DOHH2 (cell line): ENCODE results near the gene RETREG1.

Source experiments
- H3F3A ChIP-seq: fragments of 200-600 bp; sonication (generic), shearing (Covaris generic); 2 replicates; pipeline ENCODE4 v1.6.0; 2016; ENCODE audit warnings: antibody characterized with exemption, mild to moderate bottlenecking; ENCODE audit not compliant: control insufficient read depth, insufficient read depth
- H3K27ac ChIP-seq: fragments of 200-600 bp; sonication (generic); 2 replicates; pipeline ENCODE4 v1.5.1; 2014; ENCODE audit warnings: low read depth, mild to moderate bottlenecking, low read length, moderate library complexity
- H3K27me3 ChIP-seq: fragments of 200-600 bp; sonication (generic); 2 replicates; pipeline ENCODE4 v1.6.1; 2014; ENCODE audit warnings: mild to moderate bottlenecking, low read length, mixed read lengths; ENCODE audit not compliant: control insufficient read depth
- H3K36me3 ChIP-seq: fragments of 200-600 bp; sonication (generic); 2 replicates; pipeline ENCODE4 v1.6.1; 2014; ENCODE audit warnings: mild to moderate bottlenecking, low read length, moderate library complexity, mixed read lengths; ENCODE audit not compliant: control insufficient read depth
- H3K4me1 ChIP-seq: fragments of 200-600 bp; sonication (generic); 2 replicates; pipeline ENCODE4 v1.6.1; 2014; ENCODE audit warnings: mild to moderate bottlenecking, low read length, mixed read lengths; ENCODE audit not compliant: control insufficient read depth
- H3K4me2 ChIP-seq: fragments of 200-600 bp; sonication (generic); 2 replicates; pipeline ENCODE4 v1.6.0; 2014; ENCODE audit warnings: mild to moderate bottlenecking, low read length, moderate library complexity
- H3K4me3 ChIP-seq: fragments of 200-600 bp; sonication (generic); 2 replicates; pipeline ENCODE4 v1.5.1; 2014; ENCODE audit warnings: mild to moderate bottlenecking, low read length, mixed read lengths
- H3K79me2 ChIP-seq: fragments of 200-600 bp; sonication (generic); 2 replicates; pipeline ENCODE4 v1.6.1; 2014; ENCODE audit warnings: mild to moderate bottlenecking, low read length, mixed read lengths; ENCODE audit not compliant: control insufficient read depth
- H3K9me2 ChIP-seq: fragments of 200-600 bp; sonication (generic); replicated peaks from 2 replicates; pipeline ENCODE4 v1.6.1; 2014; ENCODE audit warnings: mild to moderate bottlenecking, low read length, mixed read lengths; ENCODE audit not compliant: control insufficient read depth
- H3K9me3 ChIP-seq: fragments of 200-600 bp; sonication (generic); 2 replicates; pipeline ENCODE4 v1.6.1; 2014; ENCODE audit warnings: antibody characterized with exemption, low read length, mixed read lengths; ENCODE audit not compliant: control insufficient read depth, insufficient read depth
- H4K20me1 ChIP-seq: fragments of 200-600 bp; sonication (generic); 2 replicates; pipeline ENCODE4 v1.6.0; 2014; ENCODE audit warnings: low read depth, mild to moderate bottlenecking, antibody characterized with exemption, low read length, moderate library complexity; ENCODE audit not compliant: control insufficient read depth, insufficient read depth
- EZH2phosphoT487 ChIP-seq: fragments of 200-600 bp; sonication (generic); IDR thresholded peaks from 2 replicates; pipeline ENCODE4 v1.6.1; 2017; ENCODE audit warnings: borderline replicate concordance, mild to moderate bottlenecking, antibody characterized with exemption, low read length, moderate library complexity, mixed read lengths
- TF ChIP-seq, protein P1 (sequence below): fragments of 200-600 bp; sonication (generic); IDR thresholded peaks from one replicate; pipeline ENCODE4 v1.5.1; 2014; ENCODE audit warnings: antibody characterized with exemption, mild to moderate bottlenecking, low read depth, low read length; ENCODE audit not compliant: poor library complexity, severe bottlenecking

Gene RETREG1

GRCh38 chr5:16493261-16493660, 123.5 kb downstream of the RETREG1 start:
- H3K4me2 ChIP-seq, result no peak overlapping the region
- H3K4me3 ChIP-seq, result no peak overlapping the region
- peaks cover 9% of the 10 kb centered on the region; the same call in 1 of the 2 replicates for H3K9me3 ChIP-seq
- no peak overlapping the region for H3K27ac ChIP-seq
- no peaks in the 10 kb centered on the region for H4K20me1 ChIP-seq
- TF ChIP-seq, protein P1, sequence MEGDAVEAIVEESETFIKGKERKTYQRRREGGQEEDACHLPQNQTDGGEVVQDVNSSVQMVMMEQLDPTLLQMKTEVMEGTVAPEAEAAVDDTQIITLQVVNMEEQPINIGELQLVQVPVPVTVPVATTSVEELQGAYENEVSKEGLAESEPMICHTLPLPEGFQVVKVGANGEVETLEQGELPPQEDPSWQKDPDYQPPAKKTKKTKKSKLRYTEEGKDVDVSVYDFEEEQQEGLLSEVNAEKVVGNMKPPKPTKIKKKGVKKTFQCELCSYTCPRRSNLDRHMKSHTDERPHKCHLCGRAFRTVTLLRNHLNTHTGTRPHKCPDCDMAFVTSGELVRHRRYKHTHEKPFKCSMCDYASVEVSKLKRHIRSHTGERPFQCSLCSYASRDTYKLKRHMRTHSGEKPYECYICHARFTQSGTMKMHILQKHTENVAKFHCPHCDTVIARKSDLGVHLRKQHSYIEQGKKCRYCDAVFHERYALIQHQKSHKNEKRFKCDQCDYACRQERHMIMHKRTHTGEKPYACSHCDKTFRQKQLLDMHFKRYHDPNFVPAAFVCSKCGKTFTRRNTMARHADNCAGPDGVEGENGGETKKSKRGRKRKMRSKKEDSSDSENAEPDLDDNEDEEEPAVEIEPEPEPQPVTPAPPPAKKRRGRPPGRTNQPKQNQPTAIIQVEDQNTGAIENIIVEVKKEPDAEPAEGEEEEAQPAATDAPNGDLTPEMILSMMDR, result no peak
- no peak for TF ChIP-seq EZH2phosphoT487
- no peaks in the 10 kb centered on the region for H3K4me1 ChIP-seq
- H3K36me3 ChIP-seq, result no peaks in the 10 kb centered on the region
- H3K27me3 ChIP-seq, result no peaks in the 10 kb centered on the region
- H3K9me2 ChIP-seq, result no peaks in the 10 kb centered on the region
- no peaks in the 10 kb centered on the region for H3F3A ChIP-seq
- no peaks in the 10 kb centered on the region for H3K79me2 ChIP-seq

GRCh38 chr5:16492398-16493140, 124.2 kb downstream of the RETREG1 start:
- no peaks in the 10 kb centered on the region for H3K9me2 ChIP-seq
- H4K20me1 ChIP-seq, result no peaks in the 10 kb centered on the region
- no peaks in the 10 kb centered on the region for H3K4me1 ChIP-seq
- TF ChIP-seq, protein P1, result no peak
- no peak for TF ChIP-seq EZH2phosphoT487
- no peaks in the 10 kb centered on the region for H3K36me3 ChIP-seq
- no peaks in the 10 kb centered on the region for H3K27me3 ChIP-seq
- H3K9me3 ChIP-seq, result peaks cover 9% of the 10 kb centered on the region; the same call in 1 of the 2 replicates
- no peak overlapping the region for H3K4me2 ChIP-seq
- no peak overlapping the region for H3K4me3 ChIP-seq
- H3F3A ChIP-seq, result no peaks in the 10 kb centered on the region
- no peak overlapping the region for H3K27ac ChIP-seq
- no peaks in the 10 kb centered on the region for H3K79me2 ChIP-seq

GRCh38 chr5:16490911-16491310, 125.9 kb downstream of the RETREG1 start:
- H3K4me2 ChIP-seq, result no peak overlapping the region
- no peak for TF ChIP-seq EZH2phosphoT487
- TF ChIP-seq, protein P1, result no peak
- H3K4me3 ChIP-seq, result no peak overlapping the region
- H3K9me2 ChIP-seq, result no peaks in the 10 kb centered on the region
- H3F3A ChIP-seq, result no peaks in the 10 kb centered on the region
- peaks cover 9% of the 10 kb centered on the region; the same call in 1 of the 2 replicates for H3K9me3 ChIP-seq
- no peaks in the 10 kb centered on the region for H3K79me2 ChIP-seq
- H3K27ac ChIP-seq, result no peak overlapping the region
- H3K27me3 ChIP-seq, result no peaks in the 10 kb centered on the region
- no peaks in the 10 kb centered on the region for H4K20me1 ChIP-seq
- no peaks in the 10 kb centered on the region for H3K36me3 ChIP-seq
- H3K4me1 ChIP-seq, result no peaks in the 10 kb centered on the region
